Fibroblast of lung (primary cell): ENCODE measurements around the gene ZFP69B. TPM values are rescaled to one million over a fixed set of nuclear protein-coding genes. Genes with fewer than 3 reads are reported as not detected.

ENCODE experiments used
- DNase-seq, 2 donors: peaks; one replicate each; pipeline versions ENCODE4 v3.0.0 to v3.0.0-alpha.2; 2010; ENCODE audit warnings: low read depth in 2 of 2
- H2AFZ ChIP-seq: 2 replicates; pipeline ENCODE4 v1.5.1; 2012; ENCODE audit warnings: low read length, control low read depth, inconsistent platforms
- H3K27ac ChIP-seq: 2 replicates; pipeline ENCODE4 v1.5.1; 2011; ENCODE audit warnings: low read length, control low read depth; ENCODE audit not compliant: insufficient read depth
- H3K27me3 ChIP-seq: 2 replicates; pipeline ENCODE4 v1.5.1; 2011; ENCODE audit warnings: mild to moderate bottlenecking, low read length; ENCODE audit not compliant: control insufficient read depth, insufficient read depth
- H3K36me3 ChIP-seq: 2 replicates; pipeline ENCODE4 v1.5.1; 2011; ENCODE audit warnings: low read length; ENCODE audit not compliant: control insufficient read depth, insufficient read depth
- H3K4me1 ChIP-seq: 2 replicates; pipeline ENCODE4 v1.5.1; 2011; ENCODE audit warnings: low read length; ENCODE audit not compliant: control insufficient read depth, insufficient read depth; ENCODE audit errors: extremely low read depth
- H3K4me2 ChIP-seq: 2 replicates; pipeline ENCODE4 v1.5.1; 2011; ENCODE audit warnings: low read length, control low read depth; ENCODE audit not compliant: insufficient read depth; ENCODE audit errors: extremely low read depth
- H3K4me3 ChIP-seq, 4 experiments: fragments of 200-600 bp in 1 of 4; sonication (generic) in 1 of 4; replicated peaks in 1 of 4; 2 replicates each; pipeline ENCODE4 v1.5.1; 2011 to 2016; ENCODE audit warnings: low read length in 4 of 4, low read depth in 3 of 4, mild to moderate bottlenecking in 3 of 4, control low read depth in 2 of 4, inconsistent platforms in 1 of 4, mixed read lengths in 1 of 4; ENCODE audit not compliant: insufficient read depth in 1 of 4; ENCODE audit errors: control extremely low read depth in 1 of 4
- H3K79me2 ChIP-seq: 2 replicates; pipeline ENCODE4 v1.5.1; 2012; ENCODE audit warnings: mild to moderate bottlenecking, low read length, inconsistent platforms; ENCODE audit not compliant: control insufficient read depth, insufficient read depth
- H3K9ac ChIP-seq: 2 replicates; pipeline ENCODE4 v1.5.1; 2011; ENCODE audit warnings: mild to moderate bottlenecking, low read length, control low read depth; ENCODE audit not compliant: insufficient read depth
- H3K9me3 ChIP-seq: 2 replicates; pipeline ENCODE4 v1.5.1; 2012; ENCODE audit warnings: low read depth, low read length; ENCODE audit not compliant: control insufficient read depth, insufficient read depth
- H4K20me1 ChIP-seq: 2 replicates; pipeline ENCODE4 v1.5.1; 2011; ENCODE audit warnings: low read length; ENCODE audit not compliant: control insufficient read depth, insufficient read depth; ENCODE audit errors: extremely low read depth
- EZH2 ChIP-seq: IDR thresholded peaks from 2 replicates; pipeline ENCODE4 v1.5.1; 2012; ENCODE audit warnings: low read length, control low read depth, mild to moderate bottlenecking; ENCODE audit errors: missing control alignments
- polyA plus RNA-seq, 2 donors: library from polyadenylated mRNA; depleted of rRNA in 1 of 2; stranded (reverse) in 1 of 2; unstranded in 1 of 2; fragments of >200 nt; gene quantifications; 2 replicates each; pipeline ENCODE4 v1.2.1, GENCODE V29; 2011 to 2012; ENCODE audit warnings: missing spikeins in 1 of 2
- total RNA-seq: library from RNA; depleted of rRNA; stranded (reverse); fragments of >200 nt; gene quantifications from 2 replicates; pipeline ENCODE4 v1.2.1, GENCODE V29; 2014
- TF ChIP-seq, protein P1 (sequence below), 2 donors: IDR thresholded peaks in 1 of 2; conservative IDR thresholded peaks in 1 of 2; 1 replicate in 1 of 2; 2 replicates in 1 of 2; pipeline ENCODE4 v1.5.1; 2011 to 2012; ENCODE audit warnings: low read length in 2 of 2, control low read depth in 1 of 2, inconsistent platforms in 1 of 2, low read depth in 1 of 2, mild to moderate bottlenecking in 1 of 2

Gene ZFP69B
- total and polyA plus RNA-seq, 2 donors (not counting 1 experiment from before 2014, with no cell fraction given) = 2.5 to 2.7 TPM

- peak overlapping the region; percentile 45 for H3K4me2 ChIP-seq
Observed at GRCh38 chr1:40404670-40405462, 45.4 kb upstream of the ZFP69B start.

DNA sequence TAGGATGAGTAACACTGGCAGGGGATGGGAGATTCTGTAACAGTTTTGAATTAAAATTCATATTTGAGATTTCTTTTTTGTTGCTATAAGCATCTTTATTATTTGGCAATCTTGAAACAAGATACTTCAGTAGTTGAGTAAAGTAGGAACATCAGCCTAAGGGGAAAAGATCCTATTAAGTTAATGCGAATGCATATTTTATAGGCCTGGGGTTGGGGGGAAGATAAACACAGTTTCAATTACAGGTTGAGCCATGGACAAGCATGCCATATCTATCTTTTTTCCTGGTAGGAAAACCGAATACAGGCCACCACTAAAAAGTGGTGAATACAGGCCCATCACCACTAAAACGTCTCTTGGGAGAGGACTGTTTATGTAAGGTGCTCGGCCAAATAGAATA lies 44.5 kb upstream of the ZFP69B start:
- no peaks in the 10 kb centered on the region for H3K27me3 ChIP-seq
- H3K27ac ChIP-seq = no peak overlapping the region
- H3K4me1 ChIP-seq = peaks cover 2% of the 10 kb centered on the region
- H2AFZ ChIP-seq = no peak overlapping the region
- H3K9ac ChIP-seq = no peak overlapping the region
- no peak overlapping the region for H3K4me3 ChIP-seq
- TF ChIP-seq, protein P1, sequence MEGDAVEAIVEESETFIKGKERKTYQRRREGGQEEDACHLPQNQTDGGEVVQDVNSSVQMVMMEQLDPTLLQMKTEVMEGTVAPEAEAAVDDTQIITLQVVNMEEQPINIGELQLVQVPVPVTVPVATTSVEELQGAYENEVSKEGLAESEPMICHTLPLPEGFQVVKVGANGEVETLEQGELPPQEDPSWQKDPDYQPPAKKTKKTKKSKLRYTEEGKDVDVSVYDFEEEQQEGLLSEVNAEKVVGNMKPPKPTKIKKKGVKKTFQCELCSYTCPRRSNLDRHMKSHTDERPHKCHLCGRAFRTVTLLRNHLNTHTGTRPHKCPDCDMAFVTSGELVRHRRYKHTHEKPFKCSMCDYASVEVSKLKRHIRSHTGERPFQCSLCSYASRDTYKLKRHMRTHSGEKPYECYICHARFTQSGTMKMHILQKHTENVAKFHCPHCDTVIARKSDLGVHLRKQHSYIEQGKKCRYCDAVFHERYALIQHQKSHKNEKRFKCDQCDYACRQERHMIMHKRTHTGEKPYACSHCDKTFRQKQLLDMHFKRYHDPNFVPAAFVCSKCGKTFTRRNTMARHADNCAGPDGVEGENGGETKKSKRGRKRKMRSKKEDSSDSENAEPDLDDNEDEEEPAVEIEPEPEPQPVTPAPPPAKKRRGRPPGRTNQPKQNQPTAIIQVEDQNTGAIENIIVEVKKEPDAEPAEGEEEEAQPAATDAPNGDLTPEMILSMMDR (conservative IDR thresholded peaks at IDR 0.05 in 1 of 2, IDR thresholded peaks at IDR 0.05 in 1 of 2; ENCODE audit: low read depth in 1 of 2, low read length in 2 of 2) = no peak
- TF ChIP-seq EZH2 = no peak
- H3K79me2 ChIP-seq = peaks cover 30% of the 10 kb centered on the region
- H4K20me1 ChIP-seq = no peaks in the 10 kb centered on the region
- H3K36me3 ChIP-seq = no peaks in the 10 kb centered on the region
- no peak for DNase-seq
- H3K4me2 ChIP-seq = no peak overlapping the region
- H3K9me3 ChIP-seq = no peaks in the 10 kb centered on the region

More at GRCh38 chr1:40404670-40405462, 45.4 kb upstream of the ZFP69B start:
- Histone ChIP-seq H3K36me3 (no peaks in the 10 kb centered on the region), H3K9ac (no peak overlapping the region), H3K4me3 (no peak overlapping the region), H3K9me3 (no peaks in the 10 kb centered on the region), H2AFZ (peak overlapping the region; percentile 12), H3K4me1 (peaks cover 2% of the 10 kb centered on the region), H4K20me1 (no peaks in the 10 kb centered on the region), H3K27ac (no peak overlapping the region), H3K27me3 (no peaks in the 10 kb centered on the region), H3K79me2 (peaks cover 40% of the 10 kb centered on the region)
- peak; percentile 54 to 83 for DNase-seq
- TF ChIP-seq, protein P1 (conservative IDR thresholded peaks at IDR 0.05 in 1 of 2, IDR thresholded peaks at IDR 0.05 in 1 of 2; ENCODE audit: low read depth in 1 of 2, low read length in 2 of 2) = peak; percentile 68 to 77
- no peak for TF ChIP-seq EZH2

DNA sequence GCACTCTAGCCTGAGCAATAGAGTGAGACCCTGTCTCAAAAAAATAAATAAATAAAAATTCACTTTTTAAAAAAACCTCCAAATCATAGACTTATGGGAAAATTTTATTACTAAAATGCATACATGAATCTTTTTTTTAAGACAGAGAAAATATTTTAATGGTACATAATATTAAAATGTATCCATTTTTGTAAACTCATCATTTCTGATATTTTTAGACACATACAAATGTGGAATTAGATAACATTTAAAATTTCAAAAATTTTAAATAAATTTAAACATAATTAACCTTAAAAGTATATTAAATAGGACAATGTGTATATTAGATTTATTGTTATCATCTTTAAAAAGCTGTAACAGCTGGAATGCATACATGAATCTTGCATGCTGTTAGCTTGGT lies 42.8 kb upstream of the ZFP69B start:
- Histone ChIP-seq H3K27ac (no peak overlapping the region), H3K4me3 (no peak overlapping the region), H3K27me3 (no peaks in the 10 kb centered on the region), H3K36me3 (no peaks in the 10 kb centered on the region), H3K9me3 (no peaks in the 10 kb centered on the region), H2AFZ (no peak overlapping the region), H4K20me1 (no peaks in the 10 kb centered on the region), H3K4me1 (peaks cover 2% of the 10 kb centered on the region), H3K9ac (no peak overlapping the region), H3K79me2 (peaks cover 24% of the 10 kb centered on the region), H3K4me2 (no peak overlapping the region)
- TF ChIP-seq, protein P1 (conservative IDR thresholded peaks at IDR 0.05 in 1 of 2, IDR thresholded peaks at IDR 0.05 in 1 of 2; ENCODE audit: low read depth in 1 of 2, low read length in 2 of 2) = no peak
- TF ChIP-seq EZH2 = no peak
- DNase-seq = no peak
